Kidney (tissue), 14 donors: ENCODE data around the gene EIF1AD. TPM values are rescaled to one million over a fixed set of nuclear protein-coding genes. Genes with fewer than 3 reads are reported as not detected.

Experiments
- DNase-seq, 5 donors: peaks; one replicate each; pipeline ENCODE4 v3.0.0-alpha.2; 2013 to 2020
- FAIRE-seq: peaks from 2 replicates; lab custom pipeline; 2012; peaks lifted over from hg19 to GRCh38; lab: Jason Lieb, UNC
- H3K27ac ChIP-seq, 2 donors: one replicate each; pipeline ENCODE4 v1.7.0; 2013; ENCODE audit warnings: low read depth in 2 of 2, low read length in 2 of 2, inconsistent platforms in 1 of 2
- H3K27me3 ChIP-seq: one replicate; pipeline ENCODE4 v1.7.1; 2013; ENCODE audit warnings: low read length, inconsistent platforms; ENCODE audit not compliant: control insufficient read depth, insufficient read depth
- H3K36me3 ChIP-seq, 3 donors: one replicate each; pipeline versions ENCODE4 v1.7.0 to v1.7.1; 2013; ENCODE audit warnings: low read length in 3 of 3, control low read depth in 1 of 3, inconsistent platforms in 1 of 3; ENCODE audit not compliant: insufficient read depth in 3 of 3, control insufficient read depth in 2 of 3
- H3K4me1 ChIP-seq, 3 donors: one replicate each; pipeline versions ENCODE4 v1.7.0 to v1.7.1; 2013; ENCODE audit warnings: low read length in 3 of 3, inconsistent platforms in 1 of 3, low read depth in 1 of 3; ENCODE audit not compliant: control insufficient read depth in 2 of 3, insufficient read depth in 2 of 3
- H3K4me3 ChIP-seq, 3 donors: one replicate each; pipeline versions ENCODE4 v1.7.0 to v1.8.1; 2013; ENCODE audit warnings: low read length in 3 of 3, control low read depth in 1 of 3, inconsistent platforms in 1 of 3
- H3K9ac ChIP-seq, 3 donors: one replicate each; pipeline versions ENCODE4 v1.7.0 to v1.7.1; 2013; ENCODE audit warnings: low read length in 3 of 3, control low read depth in 1 of 3, inconsistent platforms in 1 of 3
- H3K9me3 ChIP-seq, 3 donors: one replicate each; pipeline versions ENCODE4 v1.7.0 to v1.7.1; 2013; ENCODE audit warnings: low read length in 3 of 3, control low read depth in 1 of 3, inconsistent platforms in 1 of 3; ENCODE audit not compliant: control insufficient read depth in 2 of 3, insufficient read depth in 1 of 3
- CTCF ChIP-seq: IDR thresholded peaks from 3 replicates; pipeline ENCODE4 v1.5.1; 2012; ENCODE audit warnings: mild to moderate bottlenecking, moderate library complexity, borderline replicate concordance; ENCODE audit not compliant: insufficient read depth; ENCODE audit errors: extremely low read depth
- intact Hi-C: fragments of 100-400 bp; cut with DNase I; formaldehyde crosslinking; loops from one replicate; pipeline ENCODE4 v1.11.1; 2022
- polyA plus RNA-seq: library from polyadenylated mRNA; stranded (reverse); fragments of 350-450 nt; fragmentation: Illumina TruSeq; extraction: RNeasy Lipid Tissue Mini Kit (QIAGEN cat#74804); gene quantifications from one replicate; pipeline ENCODE4 v1.2.3, GENCODE V29; 2014; ENCODE audit warnings: low read depth, low replicate concordance; ENCODE audit not compliant: insufficient read depth
- total RNA-seq: library from RNA; stranded (reverse); fragmentation: NEBNext Ultra II Directional; extraction: Animal tissue kit (Norgen Biotek cat#: 25700); gene quantifications from one replicate; pipeline ENCODE4 v1.2.1, GENCODE V29; 2021
- donor health status: control.
- donor health status: control.
- donor health status: control.
- donor health status: control.
- donor health status: control.
- donor health status: DM: yes; HTN: yes; CAD: no.
- donor health status: Normal renal cell carcinoma (clear cell type).

EIF1AD gene
- total and polyA plus RNA-seq, 2 donors from 2014 or later: 17.7 to 37.5 TPM

GRCh38 chr11:66050581-66051231 lies 48.7 kb upstream of the EIF1AD start:
- peaks cover 0 to 11% (median 8%) of the 10 kb centered on the region in 3 donors for H3K36me3 ChIP-seq
- peaks cover 0 to 23% (median 12%) of the 10 kb centered on the region in 3 donors for H3K4me1 ChIP-seq
- no peaks in the 10 kb centered on the region for H3K9me3 ChIP-seq
- H3K4me3 ChIP-seq: no peak overlapping the region
- no peak overlapping the region for H3K27ac ChIP-seq
- no peaks in the 10 kb centered on the region for H3K27me3 ChIP-seq
- no peak for FAIRE-seq
- no peak for TF ChIP-seq CTCF
- intact Hi-C loops: no loop called here
- peak overlapping the region in 1 of 3 donors; percentile 83 for H3K9ac ChIP-seq
- DNase-seq: peak in 4 of 5 donors; percentile 34 to 83 (median 55)

GRCh38 chr11:66048547-66049323 lies 46.8 kb upstream of the EIF1AD start, which contains the start of gene GAL3ST3:
Gene GAL3ST3 (minus strand): TSS chr11:66049161. CDS start chr11:66045415, 3,746 bp downstream.
- Histone ChIP-seq H3K27me3 (no peaks in the 10 kb centered on the region), H3K4me3 (no peak within 1 kb of the TSS), H3K4me1 (peaks cover 0 to 25% (median 12%) of the 10 kb centered on the region in 3 donors), H3K27ac (no peak within 1 kb of the TSS), H3K9ac (no peak within 1 kb of the TSS), H3K9me3 (no peaks in the 10 kb centered on the region), H3K36me3 (no peaks in the 10 kb centered on the region)
- DNase-seq (peak; percentile 75 to 83 (median 77)), FAIRE-seq (no peak)
- no peak for TF ChIP-seq CTCF
- intact Hi-C loops: no loop called here

GRCh38 chr11:66047541-66048365 lies 45.8 kb upstream of the EIF1AD start:
- H3K27ac ChIP-seq: peak overlapping the region in 1 of 2 donors; percentile 16
- H3K9ac ChIP-seq: peak overlapping the region in 1 of 3 donors; percentile 30
- H3K36me3 ChIP-seq: no peaks in the 10 kb centered on the region
- H3K4me1 ChIP-seq: peaks cover 0 to 18% (median 7%) of the 10 kb centered on the region in 3 donors
- H3K4me3 ChIP-seq: no peak overlapping the region
- DNase-seq: peak in 4 of 5 donors; percentile 42 to 91 (median 62)
- no peaks in the 10 kb centered on the region for H3K9me3 ChIP-seq
- no peak for TF ChIP-seq CTCF
- no peak for FAIRE-seq
- no peaks in the 10 kb centered on the region for H3K27me3 ChIP-seq
- intact Hi-C loops: no loop called here
